Suprapubic skin (tissue), 3 donors: ENCODE results near the gene TDRD9.

ENCODE experiments used
- CTCF ChIP-seq, 2 donors: fragments of 200-600 bp in 1 of 2; fragments of 450-650 bp in 1 of 2; sonication (generic) in 1 of 2; IDR thresholded peaks; one replicate each; pipeline ENCODE4 v1.5.1; 2016 to 2019; ENCODE audit warnings: antibody characterized with exemption in 2 of 2, mild to moderate bottlenecking in 1 of 2, moderate library complexity in 1 of 2
- POLR2A ChIP-seq, 2 donors: fragments of 450-650 bp; IDR thresholded peaks; one replicate each; pipeline ENCODE4 v1.6.1; 2017; ENCODE audit warnings: antibody characterized with exemption in 2 of 2, mild to moderate bottlenecking in 2 of 2, moderate library complexity in 2 of 2

GRCh38 chr14:104092931-104093365 lies 164.7 kb downstream of the TDRD9 start:
- TF ChIP-seq CTCF (IDR thresholded peaks at IDR 0.05): no peak
- TF ChIP-seq POLR2A (IDR thresholded peaks at IDR 0.05): no peak
